Measurements from ENCODE around the gene PNPLA6. TPM values are rescaled to one million over a fixed set of nuclear protein-coding genes. Genes with fewer than 3 reads are reported as not detected.

PNPLA6 gene
- total and polyA plus RNA-seq, 10 of the 15 experiments (the other 5 are each of a cell fraction or from before 2014, with no cell fraction given), result 0.95 to 105 (median 40.0) TPM

GRCh38 chr19:7550169-7550770 is 14.8 kb downstream of the PNPLA6 start:
- ChIA-PET CTCF (no interaction called here), POLR2A (no interaction called here), RAD21 (ENCODE audit: unreplicated experiment) (no interaction called here), SMC1A (ENCODE audit: uncharacterized antibody, unreplicated experiment) (no interaction called here)
- Histone ChIP-seq H3K9ac (ENCODE audit: control insufficient read depth, insufficient read depth, low read length) (no peak overlapping the region), H3K9me3 (replicated peaks; ENCODE audit: control insufficient read depth, insufficient read depth, low read length) (no peaks in the 10 kb centered on the region), H4K20me1 (ENCODE audit: control insufficient read depth, insufficient read depth) (no peaks in the 10 kb centered on the region), H3K4me1 (ENCODE audit: control insufficient read depth, insufficient read depth, low read length) (no peaks in the 10 kb centered on the region; the same call in 1 of the 2 replicates), H3K27me3 (replicated peaks in 1 of 2; ENCODE audit: control insufficient read depth in 2 of 2, insufficient read depth in 2 of 2, low read length in 1 of 2) (no peaks in the 10 kb centered on the region), H3K4me3 (no peak overlapping the region), H2AFZ (ENCODE audit: control insufficient read depth, low read depth, low read length) (no peak overlapping the region), H3K4me2 (ENCODE audit: control insufficient read depth, insufficient read depth) (no peak overlapping the region), H3K79me2 (ENCODE audit: control insufficient read depth, insufficient read depth, low read length) (no peaks in the 10 kb centered on the region), H3K36me3 (ENCODE audit: control insufficient read depth in 2 of 2, insufficient read depth in 2 of 2, low read length in 1 of 2) (peaks cover 7 to 8% of the 10 kb centered on the region in 2 experiments), H3K27ac (ENCODE audit: control insufficient read depth, insufficient read depth) (no peak overlapping the region)
- no peak for FAIRE-seq
- ATAC-seq, result no peak
- BruUV-seq (replicated peaks), result no TSS peak
- no peak for DNase-seq (ENCODE audit: low read depth, low spot score)
- 98% methylated on average over 41 of the region's 41 CpGs for WGBS (ENCODE audit: insufficient coverage, insufficient replicate concordance, low lambda C conversion rate, missing lambda C conversion rate)
- TF ChIP-seq HSF1 (IDR thresholded peaks at IDR 0.05; ENCODE audit: low read depth, low read length) (no peak), TCF3 (IDR thresholded peaks at IDR 0.05; ENCODE audit: borderline replicate concordance, insufficient read depth, low read depth, low read length) (0 out of 2 replicates have a peak, but pooled peaks have one; percentile 47), CBX3 (IDR thresholded peaks at IDR 0.05; ENCODE audit: borderline replicate concordance, low read depth) (no peak), RBBP5 (conservative IDR thresholded peaks at IDR 0.05) (no peak), NR2F1 (conservative IDR thresholded peaks at IDR 0.05) (0 out of 2 replicates have a peak, but pooled peaks have one; percentile 29), FOXK2 (IDR thresholded peaks at IDR 0.05) (no peak), RCOR1 (conservative IDR thresholded peaks at IDR 0.05; ENCODE audit: low read depth, low read length) (no peak), WRNIP1 (IDR thresholded peaks at IDR 0.05; ENCODE audit: borderline replicate concordance, low read depth, low read length) (no peak), BCL3 (IDR thresholded peaks at IDR 0.05; ENCODE audit: borderline replicate concordance, insufficient read depth, low read depth, low read length, poor library complexity, severe bottlenecking) (peak; percentile 83), PAX5 (IDR thresholded peaks at IDR 0.05; ENCODE audit: borderline replicate concordance, low read depth, low read length) (no peak), KDM1A (IDR thresholded peaks at IDR 0.05; ENCODE audit: borderline replicate concordance) (no peak)
- in situ Hi-C loops (cut with MboI) (no loop called here), intact Hi-C loops (cut with micrococcal nuclease; ENCODE audit: unreplicated experiment) (no loop called here)

All from GM12878 (cell line).